Nucleus accumbens (tissue), 56 donors: ENCODE results near the gene C22orf39.

Experiments
- DNase-seq, 56 donors: peaks; one replicate each; lab custom pipeline; 2025; lab: John Stamatoyannopoulos, UW

C22orf39 gene

GRCh38 chr22:19405652-19406051, 41.9 kb downstream of the C22orf39 start:
- DNase-seq = no peak

- DNase-seq = no peak
Observed at GRCh38 chr22:19405133-19405532, 42.4 kb downstream of the C22orf39 start.

DNA sequence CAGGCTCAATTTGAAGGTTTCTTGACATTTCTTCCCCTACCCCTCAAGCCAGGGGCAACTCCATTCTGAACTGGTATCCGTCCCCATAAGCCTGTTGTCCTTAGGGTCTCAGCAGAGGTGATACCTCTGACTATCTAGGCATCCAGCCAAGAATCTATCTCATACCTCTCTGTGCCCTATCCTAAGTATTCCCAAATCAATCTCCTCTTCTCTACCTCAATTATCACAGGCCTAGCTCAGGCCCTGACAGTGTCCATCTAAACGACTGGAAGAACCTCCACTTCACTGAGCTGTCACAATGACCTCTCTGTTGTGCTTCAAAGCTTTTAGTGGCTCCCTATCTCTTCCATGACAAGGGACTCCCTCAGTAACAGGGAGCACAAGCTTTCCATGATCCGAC, 42.8 kb downstream of the C22orf39 start:
- no peak for DNase-seq

GRCh38 chr22:19402642-19403191, 44.8 kb downstream of the C22orf39 start:
- DNase-seq = no peak

DNA sequence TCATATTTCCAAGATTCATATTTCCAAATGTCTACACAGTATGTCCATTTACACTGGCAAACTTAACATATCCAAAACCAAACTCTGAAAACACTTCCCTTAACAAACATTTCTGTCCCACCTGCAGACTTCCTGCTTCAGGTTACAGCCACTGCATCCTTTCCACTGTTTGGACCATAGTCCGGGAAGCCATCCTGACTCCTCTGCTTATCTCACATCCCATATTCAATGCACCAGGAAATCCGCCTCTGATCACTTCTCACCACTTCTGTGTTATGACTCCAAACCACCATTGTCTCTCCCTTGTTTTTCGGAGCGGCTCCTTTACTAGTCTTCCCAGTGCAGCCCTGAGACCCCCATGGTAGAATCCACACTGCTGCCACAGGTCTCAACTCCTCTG, 46.0 kb downstream of the C22orf39 start:
- no peak for DNase-seq

GRCh38 chr22:19400881-19401280, 46.6 kb downstream of the C22orf39 start:
- no peak for DNase-seq

DNA sequence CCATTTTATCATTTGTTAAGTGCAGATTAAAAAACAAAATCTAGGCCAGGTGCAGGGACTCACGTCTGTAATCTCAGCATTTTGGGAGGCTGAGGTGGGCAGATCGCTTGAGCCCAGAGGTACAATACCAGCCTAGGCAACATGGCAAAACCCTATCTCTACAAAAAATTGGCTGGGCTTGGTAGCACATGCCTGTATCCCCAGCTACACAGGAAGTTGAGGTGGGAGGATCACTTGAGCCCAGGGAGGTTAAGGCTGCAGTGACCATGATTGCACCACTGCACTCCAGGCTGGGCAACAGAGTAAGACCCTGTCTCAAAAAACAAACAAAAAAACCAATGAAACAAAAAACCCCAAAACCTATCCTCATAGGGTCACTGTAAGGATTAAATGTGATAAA, 48.9 kb downstream of the C22orf39 start:
- no peak for DNase-seq

DNA sequence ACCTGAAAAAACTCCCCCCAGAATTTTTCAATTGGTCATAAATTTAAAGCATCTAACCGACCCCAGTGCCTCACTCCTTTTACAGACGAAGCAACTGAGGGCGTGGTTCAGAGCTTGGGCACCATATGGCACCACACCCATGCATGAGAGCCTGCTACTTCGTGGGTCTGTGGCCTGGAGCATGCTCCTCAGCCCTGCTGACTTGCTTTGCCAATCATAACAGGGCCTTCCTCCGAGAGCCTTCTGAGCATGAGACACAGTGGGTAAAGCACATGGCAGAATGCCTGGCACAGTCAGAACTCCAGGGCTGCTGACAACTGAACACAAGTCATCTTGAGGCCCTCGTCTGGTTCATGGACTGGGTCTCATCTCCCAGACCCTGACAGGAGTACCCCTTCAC, 49.3 kb downstream of the C22orf39 start:
- DNase-seq = no peak

- no peak for DNase-seq
Observed at GRCh38 chr22:19397734-19398104, 49.8 kb downstream of the C22orf39 start.

DNA sequence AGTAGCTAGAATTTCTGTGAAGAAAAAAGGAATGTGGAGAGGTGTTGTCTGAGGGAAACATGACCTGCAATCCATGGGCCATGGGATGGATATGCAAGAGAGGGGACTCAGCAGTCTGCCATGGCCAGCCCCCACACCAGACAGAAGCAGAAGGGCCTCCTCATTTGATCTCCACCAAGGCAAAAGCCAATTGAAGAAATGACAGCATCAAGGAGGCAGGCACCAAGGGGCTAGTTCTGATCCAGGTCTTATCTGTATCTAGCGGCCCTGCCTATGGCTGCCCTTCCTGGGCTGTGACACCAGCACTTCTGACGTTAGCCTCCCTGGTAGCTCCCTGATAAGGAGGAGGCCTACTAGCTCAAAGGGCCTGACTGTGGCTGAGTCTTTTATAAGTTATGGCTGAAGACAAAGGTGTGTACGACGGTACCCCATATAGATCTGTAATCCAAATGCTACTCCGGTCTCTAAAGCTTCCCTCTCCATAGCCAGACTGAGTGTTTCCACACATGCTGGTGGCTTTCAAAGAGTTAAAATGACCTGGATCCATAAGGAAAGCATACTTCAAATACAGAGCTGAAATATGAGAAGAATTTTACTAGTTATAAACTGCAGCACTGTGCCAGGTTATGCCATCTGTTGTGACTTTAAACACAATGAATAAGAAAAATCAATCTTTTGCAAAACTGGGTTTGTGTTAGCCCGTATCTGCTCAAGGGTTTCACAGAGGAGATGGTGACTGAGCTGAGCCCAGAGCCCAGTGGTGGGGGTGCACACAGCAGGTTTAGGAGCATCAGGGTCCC, 50.4 kb downstream of the C22orf39 start:
- DNase-seq = no peak

GRCh38 chr22:19396561-19396933, 51.0 kb downstream of the C22orf39 start:
- DNase-seq = no peak

- no peak for DNase-seq
Observed at GRCh38 chr22:19395276-19395675, 52.2 kb downstream of the C22orf39 start.

DNA sequence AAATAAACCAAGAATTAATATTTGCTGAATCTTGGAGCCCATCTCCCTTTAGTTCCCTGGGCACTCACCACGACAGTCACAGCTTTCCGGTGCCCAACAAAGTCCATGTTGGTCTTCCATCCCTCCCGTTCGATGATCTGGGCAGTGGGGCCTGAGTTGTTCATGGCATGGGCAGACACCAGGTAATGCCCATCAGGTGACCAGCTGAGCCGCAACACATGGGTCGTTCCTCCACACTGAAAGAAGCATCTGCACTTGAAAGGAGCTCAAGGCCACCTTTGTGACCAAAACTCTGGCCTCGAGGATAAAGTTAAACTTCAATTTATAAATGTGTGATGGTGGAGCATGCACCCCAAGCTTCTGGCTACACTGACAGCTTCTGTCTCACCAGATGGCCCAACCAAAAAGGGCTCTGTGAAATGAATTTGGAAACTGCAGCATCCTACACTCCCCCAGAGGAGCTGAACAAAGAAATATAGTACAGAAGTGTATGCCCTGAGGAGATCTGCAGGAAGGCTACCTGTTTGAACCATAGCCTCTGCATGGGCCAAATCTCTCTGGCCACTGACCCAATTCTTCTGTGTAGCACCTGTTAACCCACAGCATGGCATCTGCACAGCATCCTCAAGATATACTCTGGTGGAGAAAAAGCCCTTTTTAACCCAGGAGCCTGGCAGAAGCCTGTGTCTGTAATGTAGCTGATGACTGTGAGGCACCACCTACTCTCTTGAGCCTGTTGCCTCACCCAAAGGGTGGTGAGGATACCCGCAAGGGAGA, 53.0 kb downstream of the C22orf39 start:
- no peak for DNase-seq

- DNase-seq = no peak
Observed at GRCh38 chr22:19393704-19394103, 53.8 kb downstream of the C22orf39 start.
